HCT116 (cell line): Measurements from ENCODE around the gene MACROH2A1.

Experiments
- RAD21 ChIP-seq: IDR thresholded peaks from 2 replicates; pipeline ENCODE4 v1.6.1; 2012; ENCODE audit warnings: low read depth, mild to moderate bottlenecking
- SIN3A ChIP-seq: IDR thresholded peaks from 2 replicates; pipeline ENCODE4 v1.6.1; 2012; ENCODE audit warnings: low read depth
- TCF7L2 ChIP-seq: IDR thresholded peaks from 2 replicates; pipeline ENCODE4 v1.7.0; 2011; ENCODE audit warnings: borderline replicate concordance, inconsistent platforms; ENCODE audit not compliant: insufficient read depth, insufficient read length; ENCODE audit errors: extremely low read depth
- TF ChIP-seq, protein P1 (sequence below), 3 experiments: fragments of 200-600 bp in 1 of 3; sonication (generic) in 1 of 3; IDR thresholded peaks in 2 of 3; conservative IDR thresholded peaks in 1 of 3; 2 replicates each; pipeline ENCODE4 v1.5.1; 2012 to 2017; ENCODE audit warnings: low read depth in 2 of 3, low read length in 2 of 3, antibody characterized with exemption in 1 of 3, borderline replicate concordance in 1 of 3, control low read depth in 1 of 3, mild to moderate bottlenecking in 1 of 3, mixed read lengths in 1 of 3, mixed run types in 1 of 3, moderate library complexity in 1 of 3; ENCODE audit not compliant: insufficient read depth in 1 of 3

GRCh38 chr5:135312255-135312935 lies 86.6 kb downstream of the MACROH2A1 start:
- TF ChIP-seq, protein P1, sequence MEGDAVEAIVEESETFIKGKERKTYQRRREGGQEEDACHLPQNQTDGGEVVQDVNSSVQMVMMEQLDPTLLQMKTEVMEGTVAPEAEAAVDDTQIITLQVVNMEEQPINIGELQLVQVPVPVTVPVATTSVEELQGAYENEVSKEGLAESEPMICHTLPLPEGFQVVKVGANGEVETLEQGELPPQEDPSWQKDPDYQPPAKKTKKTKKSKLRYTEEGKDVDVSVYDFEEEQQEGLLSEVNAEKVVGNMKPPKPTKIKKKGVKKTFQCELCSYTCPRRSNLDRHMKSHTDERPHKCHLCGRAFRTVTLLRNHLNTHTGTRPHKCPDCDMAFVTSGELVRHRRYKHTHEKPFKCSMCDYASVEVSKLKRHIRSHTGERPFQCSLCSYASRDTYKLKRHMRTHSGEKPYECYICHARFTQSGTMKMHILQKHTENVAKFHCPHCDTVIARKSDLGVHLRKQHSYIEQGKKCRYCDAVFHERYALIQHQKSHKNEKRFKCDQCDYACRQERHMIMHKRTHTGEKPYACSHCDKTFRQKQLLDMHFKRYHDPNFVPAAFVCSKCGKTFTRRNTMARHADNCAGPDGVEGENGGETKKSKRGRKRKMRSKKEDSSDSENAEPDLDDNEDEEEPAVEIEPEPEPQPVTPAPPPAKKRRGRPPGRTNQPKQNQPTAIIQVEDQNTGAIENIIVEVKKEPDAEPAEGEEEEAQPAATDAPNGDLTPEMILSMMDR (IDR thresholded peaks at IDR 0.05 in 2 of 3, conservative IDR thresholded peaks at IDR 0.05 in 1 of 3; ENCODE audit: borderline replicate concordance in 1 of 3, insufficient read depth in 1 of 3, low read depth in 2 of 3, low read length in 2 of 3): no peak
- TF ChIP-seq RAD21 (no peak), SIN3A (no peak), TCF7L2 (no peak)
